ENCODE results near the gene PTGES3L.
"Not testable (repeated sequence)": the region's sequence is repeated elsewhere in the genome, so short reads cannot be mapped to it uniquely, and the experiment has no call there.

Gene PTGES3L

DNA sequence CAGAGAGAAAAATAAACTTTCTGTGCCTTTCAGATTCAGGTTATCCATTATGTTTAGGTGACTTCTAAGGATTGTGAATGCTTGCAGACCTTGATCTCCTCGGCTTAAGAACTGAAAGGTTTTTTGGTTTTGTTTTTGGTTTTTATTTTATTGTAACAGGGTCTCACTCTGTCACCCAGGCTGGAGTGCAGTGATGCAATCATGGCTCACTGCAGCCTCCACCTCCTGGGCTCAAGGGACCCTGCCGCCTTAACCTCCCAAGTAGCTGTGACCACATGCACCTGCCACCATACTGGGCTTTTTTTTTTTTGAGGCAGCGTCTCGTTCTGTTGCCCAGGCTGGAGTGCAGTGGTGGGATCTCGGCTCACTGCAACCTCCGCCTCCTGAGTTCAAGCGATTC lies 56.4 kb downstream of the PTGES3L start:
- not testable (repeated sequence) for H3K4me3 Mint-ChIP-seq; H3K4me1 Mint-ChIP-seq; H3K27ac Mint-ChIP-seq; DNase-seq; ATAC-seq; H3K9me3 Mint-ChIP-seq; H3K36me3 Mint-ChIP-seq (ENCODE audit: low read depth); H3K27me3 Mint-ChIP-seq

DNA sequence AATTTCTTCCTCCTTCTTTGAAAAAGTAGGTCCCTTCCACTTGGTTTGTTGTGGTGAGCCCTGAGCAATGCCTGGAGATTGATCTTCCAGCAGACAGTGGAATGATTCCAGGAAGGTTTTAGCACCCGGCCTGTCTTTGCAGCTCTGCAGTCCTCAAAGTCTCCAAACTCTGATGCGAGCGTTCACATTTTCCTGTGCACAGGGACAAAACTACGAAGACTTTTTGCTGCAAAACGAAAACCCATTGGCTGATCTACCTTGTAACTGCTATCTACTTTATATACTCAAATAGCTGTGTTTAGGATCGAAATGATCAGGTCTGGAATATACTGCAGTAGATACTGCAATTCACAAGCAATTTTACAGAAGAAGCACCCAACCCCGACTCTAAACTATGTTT lies 57.6 kb downstream of the PTGES3L start:
- DNase-seq (no peak), ATAC-seq (no peak)
- Mint-ChIP-seq H3K4me3 (no peak overlapping the region), H3K27ac (no peak overlapping the region), H3K27me3 (peaks cover 7% of the 10 kb centered on the region), H3K36me3 (ENCODE audit: low read depth) (no peaks in the 10 kb centered on the region), H3K4me1 (no peaks in the 10 kb centered on the region), H3K9me3 (no peaks in the 10 kb centered on the region)

DNA sequence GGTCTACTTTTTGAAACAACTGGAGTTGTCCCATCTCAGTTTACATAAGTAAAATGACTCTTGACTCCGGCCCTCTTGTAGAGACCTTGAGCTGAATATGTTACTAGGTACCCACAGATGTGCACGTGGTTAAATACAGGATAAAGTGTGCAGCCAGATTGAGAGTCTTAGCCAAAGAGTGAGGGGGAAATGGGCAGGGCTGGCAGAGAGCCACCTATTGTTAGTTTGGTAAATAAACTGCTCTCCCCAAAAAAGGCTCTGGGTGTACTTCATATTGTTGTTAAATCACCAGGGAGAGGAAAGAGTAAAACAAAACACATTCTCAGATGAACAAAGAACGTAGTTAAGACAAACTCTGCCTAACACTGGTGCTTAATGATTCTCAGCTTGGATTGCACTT lies 59.0 kb downstream of the PTGES3L start:
- Mint-ChIP-seq H3K9me3 (no peaks in the 10 kb centered on the region), H3K4me1 (no peaks in the 10 kb centered on the region), H3K27me3 (peaks cover 7% of the 10 kb centered on the region), H3K27ac (no peak overlapping the region), H3K36me3 (ENCODE audit: low read depth) (no peaks in the 10 kb centered on the region), H3K4me3 (no peak overlapping the region)
- no peak for DNase-seq
- no peak for ATAC-seq

GRCh38 chr17:42920106-42920900 lies 59.6 kb downstream of the PTGES3L start:
- H3K27me3 Mint-ChIP-seq, result peaks cover 7% of the 10 kb centered on the region
- ATAC-seq, result no peak
- H3K36me3 Mint-ChIP-seq (ENCODE audit: low read depth), result no peaks in the 10 kb centered on the region
- no peaks in the 10 kb centered on the region for H3K4me1 Mint-ChIP-seq
- no peak overlapping the region for H3K4me3 Mint-ChIP-seq
- H3K9me3 Mint-ChIP-seq, result no peaks in the 10 kb centered on the region
- H3K27ac Mint-ChIP-seq, result no peak overlapping the region
- no peak for DNase-seq

DNA sequence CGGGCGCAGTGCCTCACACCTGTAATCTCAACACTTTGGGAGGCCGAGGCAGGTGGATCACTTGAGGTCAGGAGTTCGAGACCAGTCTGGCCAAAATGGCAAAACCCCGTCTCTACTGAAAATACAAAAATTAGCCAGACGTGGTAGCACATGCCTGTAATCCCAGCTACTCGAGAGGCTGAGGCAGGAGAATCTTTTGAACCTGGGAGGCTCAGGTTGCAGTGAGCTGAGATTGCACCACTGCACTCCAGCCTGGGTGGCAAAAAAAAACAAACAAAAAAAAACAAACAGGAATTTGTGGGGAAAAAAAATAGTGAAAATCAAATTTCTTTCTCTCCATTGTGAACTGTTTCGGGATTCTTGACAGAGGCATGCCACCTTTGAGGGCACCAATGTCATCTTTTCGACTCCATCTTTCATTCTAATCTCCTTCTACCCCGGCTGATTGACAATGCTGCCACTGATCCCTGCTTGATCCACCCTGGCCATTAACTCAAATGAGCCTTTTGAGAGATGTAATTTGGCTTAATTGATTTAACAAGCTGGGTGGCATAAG lies 60.3 kb downstream of the PTGES3L start:
- not testable (repeated sequence) for H3K4me1 Mint-ChIP-seq; H3K27ac Mint-ChIP-seq; H3K4me3 Mint-ChIP-seq; DNase-seq; H3K36me3 Mint-ChIP-seq (ENCODE audit: low read depth); H3K27me3 Mint-ChIP-seq; H3K9me3 Mint-ChIP-seq; ATAC-seq

- Mint-ChIP-seq H3K9me3 (no peaks in the 10 kb centered on the region), H3K36me3 (ENCODE audit: low read depth) (no peaks in the 10 kb centered on the region), H3K4me3 (no peak overlapping the region), H3K27ac (no peak overlapping the region), H3K4me1 (no peaks in the 10 kb centered on the region), H3K27me3 (peaks cover 5% of the 10 kb centered on the region)
- DNase-seq, result no peak
- ATAC-seq, result no peak
These were observed 60.9 kb downstream of the PTGES3L start for GRCh38 chr17:42918902-42919521.
